Adrenal gland (tissue), 12 donors: Measurements from ENCODE around the gene PTPA. TPM values are rescaled to one million over a fixed set of nuclear protein-coding genes. Genes with fewer than 3 reads are reported as not detected.
"Not testable (repeated sequence)": the region's sequence is repeated elsewhere in the genome, so short reads cannot be mapped to it uniquely, and the experiment has no call there.

ENCODE experiments used
- DNase-seq, 7 donors: peaks; one replicate each; pipeline ENCODE4 v3.0.0-alpha.2; 2019 to 2020
- H3K27ac ChIP-seq, 5 donors: fragments of 200-600 bp; sonication (generic) in 4 of 5; 1 replicate in 3 of 5; 2 replicates in 2 of 5; pipeline versions ENCODE4 v1.5.1 to v1.8.0; 2016 to 2020; ENCODE audit warnings: mild to moderate bottlenecking in 1 of 5
- H3K27me3 ChIP-seq: fragments of 200-600 bp; 2 replicates; pipeline ENCODE4 v1.8.0; 2021
- H3K36me3 ChIP-seq, 2 donors: fragments of 200-600 bp; replicated peaks in 1 of 2; 1 replicate in 1 of 2; 2 replicates in 1 of 2; pipeline versions ENCODE4 v1.5.1 to v1.8.0; 2018 to 2022
- H3K4me1 ChIP-seq, 2 donors: fragments of 200-600 bp; replicated peaks in 1 of 2; 1 replicate in 1 of 2; 2 replicates in 1 of 2; pipeline versions ENCODE4 v1.5.1 to v1.8.0; 2018 to 2021
- H3K4me3 ChIP-seq, 4 donors: fragments of 200-600 bp; sonication (generic) in 3 of 4; one replicate each; pipeline ENCODE4 v1.5.1; 2016 to 2018
- H3K9me3 ChIP-seq, 3 donors: fragments of 200-600 bp; sonication (generic) in 1 of 3; replicated peaks in 1 of 3; 1 replicate in 2 of 3; 2 replicates in 1 of 3; pipeline versions ENCODE4 v1.5.1 to v1.8.0; 2016 to 2021
- POLR2A ChIP-seq, 2 donors: fragments of 450-650 bp; IDR thresholded peaks; one replicate each; pipeline ENCODE4 v1.6.1; 2017; ENCODE audit warnings: antibody characterized with exemption in 2 of 2, mild to moderate bottlenecking in 2 of 2, moderate library complexity in 1 of 2
- WGBS, 4 donors: extraction: QIAGEN DNeasy Blood & Tissue Kit in 2 of 4; methylation state at CpG; one replicate each; pipeline versions ENCODE4 v1.1.5 to v1.1.7; 2013 to 2017; 5-methylcytosine and 5-hydroxymethylcytosine counted together
- intact Hi-C, 2 donors: fragments of 100-400 bp; cut with DNase I; formaldehyde crosslinking; loops; one replicate each; pipeline versions ENCODE4 v1.14.1 to v1.15.0; 2022 to 2023
- polyA plus RNA-seq, 3 donors: library from polyadenylated mRNA; stranded (reverse); fragments of 200-250 nt in 2 of 3; fragments of 350-450 nt in 1 of 3; fragmentation: Illumina TruSeq in 1 of 3; extraction: RNeasy Lipid Tissue Mini Kit (QIAGEN cat#74804) in 1 of 3; gene quantifications; one replicate each; pipeline ENCODE4 v1.2.3, GENCODE V29; 2013 to 2014
- total RNA-seq, 9 donors: library from RNA; depleted of rRNA in 4 of 9; stranded (reverse); fragments of >200 nt in 4 of 9; fragments of 120-200 nt in 1 of 9; fragmentation: NEBNext Ultra II Directional in 1 of 9; extraction: Animal tissue kit (Norgen Biotek cat#: 25700) in 1 of 9; gene quantifications; one replicate each; pipeline versions ENCODE4 v1.1.0 to v1.2.4, GENCODE V29; 2013 to 2023
- TF ChIP-seq, protein P1 (sequence below), 6 experiments: fragments of 450-650 bp in 4 of 6; fragments of 200-600 bp in 2 of 6; sonication (generic) in 1 of 6; IDR thresholded peaks; 1 replicate in 5 of 6; 2 replicates in 1 of 6; pipeline versions ENCODE4 v1.5.1 to v1.8.0; 2016 to 2021; ENCODE audit warnings: antibody characterized with exemption in 6 of 6, mild to moderate bottlenecking in 2 of 6, moderate library complexity in 1 of 6
- donor health status: healthy with polysubstance abuse.
- donor health status: Bipolar disorder and iron deficiency.
- donor health status: DM: yes; HTN: yes; CAD: no.
- donor health status: DM: no; HTN: no; CAD: no.
- donor health status: DM: no; HTN: no; CAD: no.
- donor health status: DM: yes; HTN: yes; CAD: no.

PTPA gene
- total and polyA plus RNA-seq, 12 donors = 71.3 to 248 (median 130) TPM

DNA sequence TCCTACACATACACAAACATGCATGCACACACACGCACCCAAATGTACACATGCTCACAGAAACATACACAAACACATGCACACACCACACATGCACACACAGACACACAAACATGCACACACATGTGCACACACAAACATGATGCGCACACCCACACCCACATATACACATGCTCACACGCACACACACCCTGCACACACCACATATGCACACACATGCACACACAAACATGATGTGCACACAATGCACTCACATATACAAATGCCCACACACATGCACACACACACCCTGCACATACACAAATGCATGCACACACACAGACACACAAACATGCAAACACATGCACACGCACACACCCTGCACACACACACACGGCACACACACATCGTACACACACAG, 74.2 kb downstream of the PTPA start:
- no peaks in the 10 kb centered on the region for H3K36me3 ChIP-seq
- no peak overlapping the region for H3K27ac ChIP-seq
- DNase-seq = peak in 1 of 7 donors; percentile 13
- H3K4me3 ChIP-seq = no peak overlapping the region
- H3K27me3 ChIP-seq = no peaks in the 10 kb centered on the region
- intact Hi-C loops = no loop called here
- no peaks in the 10 kb centered on the region for H3K9me3 ChIP-seq
- H3K4me1 ChIP-seq = peaks cover 0 to 10% of the 10 kb centered on the region in 2 donors
- WGBS, 4 donors = 90 to 96% (median 91%) methylated on average over 3 to 6 of the region's 6 CpGs
- TF ChIP-seq POLR2A (IDR thresholded peaks at IDR 0.05) = no peak
- TF ChIP-seq, protein P1, sequence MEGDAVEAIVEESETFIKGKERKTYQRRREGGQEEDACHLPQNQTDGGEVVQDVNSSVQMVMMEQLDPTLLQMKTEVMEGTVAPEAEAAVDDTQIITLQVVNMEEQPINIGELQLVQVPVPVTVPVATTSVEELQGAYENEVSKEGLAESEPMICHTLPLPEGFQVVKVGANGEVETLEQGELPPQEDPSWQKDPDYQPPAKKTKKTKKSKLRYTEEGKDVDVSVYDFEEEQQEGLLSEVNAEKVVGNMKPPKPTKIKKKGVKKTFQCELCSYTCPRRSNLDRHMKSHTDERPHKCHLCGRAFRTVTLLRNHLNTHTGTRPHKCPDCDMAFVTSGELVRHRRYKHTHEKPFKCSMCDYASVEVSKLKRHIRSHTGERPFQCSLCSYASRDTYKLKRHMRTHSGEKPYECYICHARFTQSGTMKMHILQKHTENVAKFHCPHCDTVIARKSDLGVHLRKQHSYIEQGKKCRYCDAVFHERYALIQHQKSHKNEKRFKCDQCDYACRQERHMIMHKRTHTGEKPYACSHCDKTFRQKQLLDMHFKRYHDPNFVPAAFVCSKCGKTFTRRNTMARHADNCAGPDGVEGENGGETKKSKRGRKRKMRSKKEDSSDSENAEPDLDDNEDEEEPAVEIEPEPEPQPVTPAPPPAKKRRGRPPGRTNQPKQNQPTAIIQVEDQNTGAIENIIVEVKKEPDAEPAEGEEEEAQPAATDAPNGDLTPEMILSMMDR (IDR thresholded peaks at IDR 0.05) = no peak

DNA sequence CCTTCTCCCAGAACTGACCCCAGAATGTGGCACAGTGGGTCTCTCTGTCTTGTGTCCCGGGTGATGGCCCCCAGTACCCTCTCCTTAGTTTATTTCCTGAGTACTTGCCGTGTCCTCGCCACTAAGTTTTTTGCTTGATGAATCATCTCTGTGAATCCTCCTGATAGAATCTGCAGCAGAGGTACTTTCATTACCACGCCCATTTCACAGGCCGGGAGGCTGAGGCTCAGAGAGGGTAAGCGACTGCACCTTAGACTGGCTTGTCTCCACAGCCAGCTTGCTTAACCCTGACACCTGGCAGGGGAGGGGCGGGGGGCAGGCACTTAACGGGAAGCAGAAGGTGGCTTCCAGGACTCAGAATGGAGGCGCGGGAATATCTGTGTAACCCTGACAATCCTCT, 74.8 kb downstream of the PTPA start:
- 63 to 78% (median 72%) methylated on average over 10 of the region's 10 CpGs for WGBS, 4 donors
- TF ChIP-seq, protein P1 (IDR thresholded peaks at IDR 0.05) = no peak
- TF ChIP-seq POLR2A (IDR thresholded peaks at IDR 0.05) = no peak
- Histone ChIP-seq H3K9me3 (no peaks in the 10 kb centered on the region), H3K36me3 (no peaks in the 10 kb centered on the region), H3K4me3 (no peak overlapping the region), H3K4me1 (peaks cover 0 to 10% of the 10 kb centered on the region in 2 donors), H3K27ac (no peak overlapping the region), H3K27me3 (no peaks in the 10 kb centered on the region)
- intact Hi-C loops = no loop called here
- no peak for DNase-seq

DNA sequence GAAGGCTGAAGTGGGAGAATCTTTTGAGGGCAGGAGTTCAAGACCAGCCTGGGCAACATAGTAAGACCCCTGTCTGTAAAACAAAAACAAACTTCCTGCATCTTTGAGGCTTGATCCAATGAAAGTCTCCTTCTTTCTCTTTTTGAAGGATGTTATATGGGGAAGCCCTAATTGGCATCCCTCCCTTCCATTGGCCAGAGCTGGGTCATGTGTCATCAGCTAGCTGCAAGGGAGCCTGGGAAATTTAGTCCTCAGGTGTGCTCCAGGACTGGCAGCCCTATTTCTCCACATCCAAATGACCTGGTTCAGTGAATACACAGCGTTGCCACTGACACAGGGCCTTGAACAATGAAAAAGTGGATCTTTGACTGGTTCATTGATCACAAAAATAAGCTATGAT, 75.8 kb downstream of the PTPA start:
- intact Hi-C loops = no loop called here

GRCh38 chr9:129189971-129190370, 78.8 kb downstream of the PTPA start:
- H3K4me3 ChIP-seq, H3K27ac ChIP-seq, H3K4me1 ChIP-seq, intact Hi-C loops, H3K27me3 ChIP-seq, H3K9me3 ChIP-seq, DNase-seq, H3K36me3 ChIP-seq: not testable (repeated sequence)
- 90 to 99% (median 94%) methylated on average over 8 of the region's 8 CpGs for WGBS, 4 donors

More for the DNA sequence above, 75.8 kb downstream of the PTPA start:
- H3K27ac ChIP-seq = no peak overlapping the region
- no peak overlapping the region for H3K4me3 ChIP-seq
- TF ChIP-seq, protein P1 (IDR thresholded peaks at IDR 0.05) = no peak
- no peak for TF ChIP-seq POLR2A (IDR thresholded peaks at IDR 0.05)
- H3K4me1 ChIP-seq = peaks cover 0 to 10% of the 10 kb centered on the region in 2 donors
- DNase-seq = no peak
- no peaks in the 10 kb centered on the region for H3K9me3 ChIP-seq
- 36 to 92% (median 76%) methylated on average over 1 of the region's 1 CpG for WGBS, 4 donors
- H3K36me3 ChIP-seq = no peaks in the 10 kb centered on the region
- H3K27me3 ChIP-seq = no peaks in the 10 kb centered on the region

- Histone ChIP-seq H3K9me3 (no peaks in the 10 kb centered on the region), H3K4me3 (no peak overlapping the region), H3K27ac (no peak overlapping the region), H3K36me3 (no peaks in the 10 kb centered on the region), H3K27me3 (no peaks in the 10 kb centered on the region), H3K4me1 (no peaks in the 10 kb centered on the region)
- intact Hi-C loops = no loop called here
- 87 to 94% (median 92%) methylated on average over 7 of the region's 7 CpGs for WGBS, 4 donors
- DNase-seq = no peak
- TF ChIP-seq, protein P1 (IDR thresholded peaks at IDR 0.05) = no peak
- TF ChIP-seq POLR2A (IDR thresholded peaks at IDR 0.05) = no peak
These were observed 80.0 kb downstream of the PTPA start for GRCh38 chr9:129191234-129191633.
